ENCODE measurements around the gene RAD51B.

GRCh38 chr14:68738559-68738958 lies 919.0 kb downstream of the RAD51B start:
- TF ChIP-seq POLR2A (IDR thresholded peaks at IDR 0.05) (no peak), CTCF (IDR thresholded peaks at IDR 0.05) (no peak)
